GM19043 (cell line): ENCODE measurements around the gene HDGF.
"Not testable (repeated sequence)": the region's sequence is repeated elsewhere in the genome, so short reads cannot be mapped to it uniquely, and the experiment has no call there.

Experiments
- ATAC-seq: cut with Tn5 transposase; IDR thresholded peaks from one replicate; pipeline ENCODE4 v1.9.1; 2021; ENCODE audit warnings: low read depth; ENCODE audit not compliant: unreplicated experiment

HDGF gene

DNA sequence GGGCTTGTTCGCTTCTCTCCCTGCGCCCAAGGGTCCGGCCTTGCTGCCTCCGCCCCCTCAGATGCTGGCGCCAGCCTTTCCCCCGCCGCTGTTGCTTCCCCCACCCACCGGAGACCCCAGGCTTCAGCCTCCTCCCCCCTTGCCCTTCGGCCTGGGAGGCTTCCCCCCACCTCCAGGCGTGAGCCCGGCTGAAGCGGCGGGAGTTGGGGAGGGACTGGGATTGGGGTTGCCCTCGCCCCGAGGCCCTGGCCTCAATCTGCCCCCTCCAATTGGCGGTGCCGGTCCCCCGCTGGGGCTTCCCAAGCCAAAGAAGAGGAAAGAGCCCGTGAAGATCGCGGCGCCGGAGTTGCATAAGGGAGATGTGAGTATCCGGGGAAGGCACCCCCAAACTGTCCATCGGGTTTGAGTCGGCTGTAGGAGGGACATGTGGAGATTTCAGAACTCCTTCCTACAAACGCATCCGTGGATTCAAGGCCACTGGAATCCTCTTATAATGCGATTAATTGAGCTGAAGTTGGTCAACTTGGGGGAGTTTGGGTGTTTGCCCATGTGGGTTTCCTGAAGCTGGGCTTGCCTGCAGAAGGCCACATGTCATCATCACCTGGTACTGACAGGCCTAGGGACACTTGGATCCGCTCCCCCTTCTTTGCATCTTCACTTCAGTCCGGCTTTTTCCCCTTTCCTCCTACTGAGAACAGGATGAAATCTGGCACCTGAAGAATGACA, 16.6 kb upstream of the HDGF start:
- ATAC-seq, result no peak

DNA sequence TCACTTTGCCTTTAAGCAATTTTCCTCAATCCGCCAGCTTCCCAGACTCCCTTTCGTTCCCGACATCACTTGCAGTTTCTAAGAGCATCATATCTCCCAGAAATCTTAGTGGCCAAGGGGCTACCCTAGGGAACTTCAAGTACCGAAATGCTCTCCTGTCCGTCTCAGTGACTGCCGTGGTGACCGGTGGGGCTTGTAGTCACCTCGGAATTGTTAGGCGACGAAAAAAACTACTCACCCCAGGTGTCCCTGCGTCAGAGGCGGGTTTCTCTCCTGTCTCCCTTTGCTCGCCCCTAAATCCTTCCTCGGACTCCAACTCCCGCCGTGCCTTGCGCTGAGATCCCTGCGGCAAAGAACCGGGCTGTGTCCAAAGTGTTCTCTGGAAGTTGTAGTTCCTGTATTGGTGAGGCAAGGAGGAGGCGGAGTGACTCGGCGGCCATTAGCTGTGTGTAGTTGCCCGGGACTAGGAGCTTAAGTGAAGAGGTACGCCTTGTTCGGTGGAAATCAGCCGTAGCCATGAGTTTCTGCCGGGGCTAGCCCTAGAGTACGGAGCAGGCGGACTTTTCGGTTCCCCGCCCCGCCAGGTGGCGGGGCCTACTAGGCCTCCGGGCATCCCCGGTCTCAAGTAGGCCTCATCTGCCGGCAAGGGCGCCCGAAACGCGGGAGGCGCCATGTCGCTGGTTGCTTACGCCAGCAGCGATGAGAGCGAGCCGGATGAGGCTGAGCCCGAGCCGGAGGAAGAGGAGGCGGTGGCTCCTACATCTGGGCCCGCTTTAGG, 15.8 kb upstream of the HDGF start, which contains the start of gene PRCC:
Gene PRCC (plus strand): TSS at position 435 of the 778 bp plus-strand sequence. CDS start 237 bp downstream, at position 672.
- ATAC-seq, result peak; percentile 91

DNA sequence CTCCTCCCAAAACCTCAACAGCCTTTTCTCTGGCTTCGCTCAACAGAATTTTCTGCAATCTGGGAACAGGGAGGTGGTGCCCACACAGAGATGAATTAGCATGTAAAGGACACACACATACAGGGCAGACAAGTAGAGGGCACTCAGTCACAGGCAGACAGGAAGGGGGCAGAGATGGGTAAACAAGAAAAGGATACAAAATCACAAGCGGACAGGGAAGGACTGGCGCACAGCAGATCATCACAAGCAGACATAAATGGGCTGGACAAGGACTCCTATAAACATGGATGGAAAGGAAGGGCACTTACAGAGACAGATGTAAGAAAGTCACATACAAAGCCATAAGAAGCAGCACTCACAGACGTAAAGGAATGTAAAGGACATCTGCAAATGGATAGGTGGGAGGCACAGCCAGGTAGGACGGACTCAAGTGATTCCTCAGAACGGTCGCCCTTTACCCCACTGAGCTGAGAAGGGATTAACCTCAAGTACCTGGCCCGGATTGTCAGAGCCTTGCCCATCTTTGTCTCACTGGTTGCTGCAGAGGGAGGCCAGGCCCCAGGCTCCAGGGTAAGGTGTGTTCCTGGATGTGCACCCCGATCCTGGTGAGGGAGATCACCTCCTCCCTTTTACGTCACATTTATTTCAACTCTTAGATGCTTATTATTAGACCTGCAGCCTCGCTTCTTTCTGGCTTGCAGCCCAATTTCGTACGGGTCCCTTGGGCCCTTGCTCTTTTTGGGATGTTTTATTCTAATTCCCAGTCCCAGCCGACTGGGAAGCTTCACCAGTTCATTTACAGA, 15.0 kb upstream of the HDGF start:
- ATAC-seq, result no peak

DNA sequence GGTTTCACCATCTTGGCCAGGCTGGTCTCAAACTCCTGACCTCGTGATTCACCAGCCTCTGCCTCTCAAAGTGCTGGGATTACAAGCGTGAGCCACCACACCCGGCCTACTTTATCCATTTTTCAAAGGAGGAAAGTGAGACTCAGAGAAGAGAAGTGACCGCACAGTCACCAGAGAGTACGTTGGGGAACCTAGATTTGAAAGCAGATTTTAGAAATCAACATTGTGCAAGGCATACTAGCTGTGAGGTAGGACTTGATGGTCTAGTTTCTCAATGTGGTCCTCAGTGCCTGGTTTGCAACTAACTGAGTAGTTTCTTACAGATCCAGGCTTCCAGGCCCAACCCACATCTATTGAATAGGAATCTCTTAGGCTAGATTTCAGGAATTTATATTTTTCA, 14.2 kb upstream of the HDGF start:
- no peak for ATAC-seq

DNA sequence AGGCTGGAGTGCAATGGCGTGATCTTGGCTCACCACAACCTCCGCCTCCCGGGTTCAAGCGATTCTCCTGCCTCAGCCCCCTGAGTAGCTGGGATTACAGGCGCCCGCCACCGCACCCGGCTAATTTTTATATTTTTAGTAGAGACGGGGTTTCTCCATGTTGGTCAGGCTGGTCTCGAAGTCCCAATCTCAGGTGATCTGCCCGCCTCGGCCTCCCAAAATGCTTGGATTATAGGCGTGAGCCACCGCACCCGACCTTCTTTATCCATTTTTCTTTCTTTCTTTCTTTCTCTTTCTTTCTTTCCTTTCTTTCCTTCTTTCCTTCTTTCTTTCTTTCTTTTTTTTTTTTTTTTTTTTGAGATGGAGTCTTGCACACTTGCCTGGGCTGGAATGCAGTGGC, 13.7 kb upstream of the HDGF start:
- not testable (repeated sequence) for ATAC-seq

DNA sequence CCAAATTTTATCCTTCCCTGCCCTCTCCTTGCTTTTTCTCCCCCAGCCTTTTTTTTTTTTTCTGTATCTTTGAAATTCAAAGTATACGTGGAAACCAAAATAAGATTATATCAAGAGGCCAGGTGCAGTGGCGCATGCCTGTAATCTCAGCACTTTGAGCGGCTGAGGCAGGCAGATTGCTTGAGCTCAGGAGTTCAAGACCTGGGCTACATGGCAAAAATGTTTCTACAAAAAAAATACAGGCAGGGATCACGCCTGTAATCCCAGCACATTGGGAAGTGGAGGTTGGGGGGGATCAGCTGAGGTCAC, 9.3 kb upstream of the HDGF start:
- ATAC-seq, result no peak

DNA sequence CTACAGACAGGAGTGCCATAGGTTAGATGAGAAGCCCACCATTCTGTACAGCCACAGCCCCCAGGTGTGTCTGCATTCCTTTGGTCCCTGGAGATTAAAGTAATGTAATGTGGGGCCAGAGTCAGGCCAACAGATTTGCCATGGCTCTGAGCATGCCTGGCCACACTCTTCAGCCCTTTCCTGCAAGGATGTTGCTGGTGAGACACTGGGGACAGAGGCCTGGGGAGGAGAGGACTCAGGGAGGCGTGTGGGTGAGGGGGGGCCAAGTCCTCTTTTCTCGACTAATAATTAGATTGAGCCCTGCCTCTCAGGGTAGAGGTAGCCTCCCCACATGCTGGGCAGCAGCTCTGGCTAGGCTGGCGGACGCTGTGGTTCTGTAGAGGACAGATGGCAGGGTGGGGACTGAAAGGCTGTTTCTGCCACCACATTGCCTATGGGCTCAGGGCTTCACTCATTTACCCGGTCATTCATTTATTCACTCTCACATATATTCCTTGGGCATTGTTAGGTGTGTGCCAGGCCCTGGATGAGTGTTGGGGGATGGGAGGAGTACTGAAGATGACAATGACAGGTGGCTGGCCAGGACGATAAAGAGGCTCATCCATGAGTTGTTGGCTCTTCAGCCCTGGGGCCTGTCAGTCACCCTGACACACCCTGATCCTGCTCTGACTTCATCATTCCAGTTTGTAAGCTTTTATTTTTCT, 8.8 kb upstream of the HDGF start:
- ATAC-seq, result no peak

DNA sequence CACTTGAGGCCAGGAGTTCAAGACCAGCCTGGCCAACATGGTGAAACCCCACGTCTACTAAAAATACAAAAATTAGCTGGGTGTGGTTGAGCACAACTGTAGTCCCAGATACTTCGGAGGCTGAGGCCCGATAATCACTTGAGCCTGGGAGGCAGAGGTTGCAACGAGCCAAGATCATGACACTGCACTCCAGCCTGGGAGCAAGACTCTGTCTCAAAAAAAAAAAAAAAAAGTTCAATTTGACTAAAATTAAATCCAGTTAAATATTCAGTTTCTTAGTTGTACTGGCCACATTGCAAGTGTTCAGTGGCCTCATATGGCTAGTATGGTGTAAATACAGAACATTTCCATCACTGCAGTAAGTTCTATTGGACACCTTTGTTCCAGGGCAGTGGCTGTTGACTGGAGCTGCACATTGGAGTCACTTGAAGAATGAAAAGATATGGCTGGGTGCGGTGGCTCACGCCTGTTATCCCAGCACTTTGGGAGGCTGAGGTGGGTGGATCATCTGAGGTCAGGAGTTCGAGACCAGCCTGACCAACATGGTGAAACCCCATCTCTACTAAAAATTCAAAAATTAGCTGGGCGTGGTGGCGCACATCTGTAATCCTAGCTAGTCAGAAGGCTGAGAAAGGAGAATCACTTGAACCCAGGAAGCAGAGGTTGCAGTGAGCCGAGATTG, 6.2 kb upstream of the HDGF start:
- ATAC-seq, result not testable (repeated sequence)

DNA sequence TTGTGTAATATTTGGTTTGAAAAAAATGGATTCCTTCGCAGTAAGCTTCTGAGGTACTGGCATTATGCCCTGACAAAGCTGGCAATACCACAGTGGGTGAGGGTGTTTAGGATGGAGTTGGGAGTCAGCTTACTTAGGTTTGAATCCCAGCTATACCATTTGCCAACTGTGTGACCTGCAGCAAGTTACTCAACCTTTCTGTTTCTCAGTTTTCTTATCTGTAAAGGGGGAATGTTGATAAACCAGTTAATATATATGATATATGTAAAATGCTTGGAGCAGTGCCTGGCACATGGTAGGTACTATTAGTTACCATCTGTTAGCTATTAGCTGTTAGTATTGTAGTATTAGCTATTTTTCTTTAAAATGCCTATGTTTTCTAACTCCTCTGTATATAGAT, 4.9 kb upstream of the HDGF start:
- no peak for ATAC-seq

DNA sequence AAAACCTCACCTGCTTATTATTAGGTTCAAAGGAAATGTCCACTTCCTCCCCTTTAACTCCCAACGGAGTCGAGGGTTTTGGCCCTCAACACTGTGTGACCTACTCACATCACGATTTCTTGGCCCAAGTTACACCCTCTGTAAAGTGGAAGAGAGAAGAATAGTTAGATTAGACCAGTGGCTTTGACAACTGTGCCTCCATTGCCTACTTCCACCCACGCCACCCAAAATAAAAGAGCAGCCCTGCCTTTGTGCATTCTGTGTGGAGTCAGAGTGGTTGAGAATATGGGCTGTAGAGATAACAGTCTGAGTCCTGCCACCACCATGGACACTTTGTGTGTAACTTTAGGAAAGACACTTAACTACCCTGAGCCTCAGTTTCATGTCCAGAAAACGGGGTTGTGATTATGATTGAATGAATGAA, 4.1 kb upstream of the HDGF start:
- ATAC-seq, result no peak

DNA sequence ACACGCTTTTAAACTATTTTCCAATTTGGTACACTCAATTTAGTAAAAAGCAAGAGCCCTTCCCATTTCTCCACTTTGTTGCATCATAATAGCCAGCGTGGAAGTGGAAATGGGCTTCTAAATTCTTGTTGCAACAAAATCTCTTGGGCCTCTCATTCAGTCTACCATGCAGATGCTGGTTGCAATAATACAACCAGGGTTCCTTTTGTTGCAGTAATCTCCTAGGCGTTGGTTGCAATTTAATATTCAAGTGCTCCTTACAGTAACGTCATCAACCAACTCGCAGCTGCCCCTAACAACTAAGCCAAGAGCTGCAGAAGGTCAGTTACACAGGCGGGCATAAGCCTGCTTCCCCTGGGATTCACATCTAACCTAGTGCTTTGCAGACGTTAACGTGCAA, 2.7 kb upstream of the HDGF start:
- no peak for ATAC-seq

DNA sequence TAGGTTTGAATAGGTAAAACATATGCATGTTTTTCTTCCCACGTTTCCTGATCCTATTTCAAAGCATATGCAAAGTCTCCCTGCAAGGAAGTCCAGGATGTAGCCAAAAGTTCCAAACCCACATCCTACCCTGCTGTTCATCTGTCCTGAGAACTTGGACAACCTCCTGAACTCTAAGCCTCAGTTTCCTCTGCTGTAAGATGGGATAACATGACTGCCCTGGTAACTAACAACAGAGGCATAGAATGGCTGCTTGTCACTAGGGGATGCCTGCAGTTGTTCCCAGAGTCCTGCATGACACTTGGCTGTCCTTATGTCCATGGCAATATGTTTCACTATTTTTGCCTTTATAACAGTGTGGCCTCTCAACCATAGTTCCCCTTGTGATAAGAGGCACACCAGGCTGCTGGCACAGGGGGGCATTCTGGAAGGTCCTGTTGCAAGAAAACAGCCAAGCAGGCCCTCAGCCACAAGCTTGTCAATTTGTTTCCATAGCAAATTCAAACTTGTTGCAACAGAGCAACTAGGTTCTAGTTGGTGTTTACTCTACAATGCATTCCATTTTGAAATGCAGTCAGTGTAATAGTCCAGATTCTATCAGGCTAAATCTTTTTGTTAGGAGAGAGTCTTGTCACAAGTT, 1.5 kb upstream of the HDGF start:
- no peak for ATAC-seq

DNA sequence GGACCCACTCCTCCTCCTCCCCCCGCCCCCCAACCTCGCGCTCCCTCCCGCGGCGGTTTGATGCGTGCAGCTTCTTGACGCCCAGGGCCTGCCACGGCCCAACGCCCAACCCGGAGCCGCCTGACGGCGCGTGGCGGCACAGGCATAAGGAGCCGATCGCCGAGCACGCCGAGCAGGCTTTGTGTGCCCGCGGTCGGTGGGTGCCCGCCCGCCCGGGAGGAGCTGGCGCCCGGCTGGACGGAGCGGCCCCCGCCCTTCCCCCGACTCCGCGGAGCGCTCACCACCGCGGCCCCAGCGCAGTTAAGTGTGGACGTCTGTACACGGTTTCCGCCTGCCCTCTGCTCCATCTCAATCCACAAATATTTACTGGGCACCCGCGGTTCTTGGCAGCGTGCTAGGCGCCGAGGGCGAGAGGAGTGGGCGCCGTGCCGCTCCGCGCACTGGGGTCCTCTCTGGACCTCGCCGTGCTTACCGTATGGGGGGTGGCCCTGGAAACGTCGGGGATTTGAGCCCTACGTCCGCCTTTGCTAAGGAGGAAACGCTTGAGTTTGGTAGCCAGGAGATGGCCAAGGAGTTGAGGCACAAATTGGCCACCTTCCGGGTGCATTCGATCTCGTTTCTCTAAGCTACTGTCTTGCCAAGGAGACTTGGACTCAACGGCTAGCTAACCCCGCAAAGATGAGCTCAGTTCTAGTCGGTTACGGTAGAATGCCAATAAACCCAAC, 444 bp upstream of the HDGF start:
- ATAC-seq, result peak; percentile 62

DNA sequence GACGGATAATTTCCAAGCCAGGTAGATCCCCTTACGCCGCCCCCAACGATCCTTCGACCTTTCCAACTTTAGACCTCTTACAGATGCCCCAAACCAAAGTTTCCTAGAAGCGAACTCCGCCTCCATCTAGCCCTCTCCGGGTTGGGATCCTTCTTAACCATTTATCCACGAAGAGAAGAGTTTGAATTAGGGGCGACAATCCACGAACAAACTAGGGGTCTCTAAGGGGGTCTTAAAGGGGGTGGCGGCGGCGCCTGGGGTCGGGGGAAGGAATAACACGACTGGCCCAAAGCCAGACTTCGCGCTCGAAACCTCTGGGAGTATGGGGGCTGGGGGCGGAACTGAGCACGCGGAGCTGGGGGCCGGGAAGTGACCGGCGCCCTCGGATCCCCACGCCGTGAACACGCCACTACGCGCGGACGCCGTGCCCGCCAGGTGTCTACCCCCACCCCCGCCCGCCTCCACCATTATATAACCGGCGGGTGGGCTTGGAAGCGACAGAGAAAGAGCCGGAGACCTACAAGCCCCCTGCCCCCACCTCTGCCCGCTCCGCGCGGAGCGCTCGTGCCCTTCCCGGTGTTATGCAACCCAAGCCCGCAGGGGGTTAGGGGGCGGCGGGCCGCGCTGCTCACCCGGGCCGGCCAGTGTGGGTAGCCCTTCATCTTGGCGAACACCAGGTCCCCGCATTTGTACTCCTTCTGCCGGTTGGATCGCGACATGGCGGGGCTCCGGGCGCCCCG, 594 bp downstream of the HDGF start:
- peak; percentile 13 for ATAC-seq

DNA sequence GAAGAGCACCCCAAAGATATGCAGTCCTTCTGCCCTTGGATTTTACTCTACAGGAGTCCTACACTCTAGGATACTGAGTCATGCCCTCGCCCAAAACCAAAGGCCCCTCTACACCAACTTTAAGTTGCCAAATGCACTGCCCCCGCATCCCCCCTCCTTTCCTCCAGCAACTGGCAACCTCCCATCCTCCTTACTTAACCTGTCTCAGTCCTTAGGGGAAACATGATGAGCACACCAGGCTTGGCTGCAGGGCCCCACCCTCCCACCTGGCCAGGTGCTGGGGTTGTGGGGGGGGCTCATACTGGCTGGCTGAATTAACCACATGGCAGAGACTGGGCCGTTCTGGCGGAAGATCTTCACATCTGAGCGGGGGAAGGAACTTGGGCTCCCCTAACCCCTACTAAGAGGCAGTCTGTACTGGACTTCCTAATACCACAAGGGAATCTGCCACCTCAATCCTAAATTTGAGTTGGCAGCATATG, 1.2 kb downstream of the HDGF start:
- ATAC-seq, result no peak

DNA sequence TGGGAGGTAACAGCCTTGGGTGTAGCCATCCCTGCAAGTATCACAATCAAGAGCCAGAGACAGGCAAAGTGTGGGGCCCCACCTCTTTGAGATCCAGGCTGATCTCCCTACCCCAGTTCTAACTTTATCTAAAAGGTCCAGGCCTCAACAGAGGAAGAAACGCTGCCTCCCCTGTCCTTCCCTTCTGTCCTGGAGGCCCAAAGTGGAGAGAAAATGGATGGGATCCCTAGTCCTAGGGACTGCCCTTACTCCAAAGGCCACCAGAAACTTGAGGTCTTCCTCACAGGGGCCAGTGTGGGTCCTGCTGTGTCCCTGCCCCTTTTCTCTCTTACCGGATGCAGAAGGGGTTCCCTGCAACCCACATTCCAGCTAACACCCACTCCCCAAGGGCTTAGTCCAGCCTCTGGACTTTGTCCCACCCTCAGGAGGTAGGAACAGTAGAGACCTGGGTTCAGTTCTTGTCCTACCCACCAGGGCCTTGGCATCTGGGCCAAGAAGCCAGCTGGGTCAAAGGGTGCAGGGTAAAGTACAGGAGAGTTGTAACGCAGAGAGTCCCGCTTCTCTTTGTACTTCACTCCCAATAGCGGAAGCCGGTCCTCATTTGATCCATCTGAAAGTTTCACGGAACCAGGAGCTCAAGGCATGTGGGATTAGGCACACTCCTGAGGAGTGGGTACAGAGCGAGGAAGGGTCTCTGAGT, 1.9 kb downstream of the HDGF start:
- ATAC-seq, result no peak

DNA sequence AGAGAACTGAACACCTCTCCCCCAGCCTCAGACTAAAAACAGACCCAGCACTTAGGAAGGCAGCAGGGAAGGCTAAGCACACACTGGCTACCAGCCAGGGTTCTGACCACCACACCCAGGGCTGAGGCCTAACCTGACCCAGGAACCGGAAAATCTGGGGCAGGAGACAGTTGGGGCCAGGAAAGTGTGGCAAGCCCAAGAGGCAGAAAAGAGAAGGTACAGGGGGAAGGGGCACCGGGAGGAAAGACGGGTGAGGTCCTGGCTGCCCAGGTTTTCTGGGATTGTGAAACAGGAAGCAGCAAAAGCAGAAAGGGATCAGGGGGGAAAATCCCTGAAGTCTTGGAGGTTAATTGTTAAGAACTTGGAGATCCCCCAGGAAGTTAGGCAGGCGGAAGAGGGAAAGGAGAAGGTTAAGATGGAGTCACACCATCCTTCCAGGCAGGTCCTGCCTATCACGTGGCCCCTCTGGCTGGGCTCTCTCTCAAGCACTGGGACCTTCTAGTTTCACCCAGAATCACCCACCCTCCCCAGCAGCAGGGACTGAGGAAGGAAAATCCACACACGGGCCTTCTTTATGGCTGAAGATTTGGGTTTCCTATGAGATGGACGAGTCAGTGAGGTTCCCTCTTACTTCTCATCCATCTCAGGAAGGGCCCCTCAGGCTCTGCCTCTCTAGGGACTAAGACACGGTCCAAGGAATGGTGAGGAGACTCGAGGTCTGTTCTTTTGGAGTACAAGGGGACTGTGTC, 2.6 kb downstream of the HDGF start:
- no peak for ATAC-seq
